HepG2 (cell line): ENCODE measurements around the gene SLC23A3. TPM values are rescaled to one million over a fixed set of nuclear protein-coding genes. Genes with fewer than 3 reads are reported as not detected.

Source experiments
- ATAC-seq: fragments of 200-7000 bp; cut with Tn5 transposase; 3 replicates; pipeline ENCODE4 v1.9.1; 2020; ENCODE audit warnings: mild to moderate bottlenecking, moderate library complexity
- BruUV-seq: library from RNA; stranded (reverse); fragments of 400-500 nt; replicated peaks from 2 replicates; lab custom pipeline; 2021; lab: Mats Ljungman, UMichigan
- CTCF ChIA-PET: fragments of 300-600 bp; formaldehyde crosslinking; extraction: SDS; loops from one replicate; lab custom pipeline; 2021; ENCODE audit warnings: low total read pairs, inconsistent platforms, low intra/inter-chr PET ratio; lab: Yijun Ruan, JAX
- POLR2A ChIA-PET: fragments of 350-600 bp; sonication (Branson Sonifier 250); formaldehyde crosslinking; loops from one replicate; lab custom pipeline; 2020; ENCODE audit warnings: antibody characterized with exemption, inconsistent platforms; lab: Yijun Ruan, JAX
- DNase-seq: peaks from one replicate; pipeline ENCODE4 v3.0.0-alpha.2; 2015; ENCODE audit warnings: low spot score
- FAIRE-seq: peaks from 3 replicates; lab custom pipeline; 2011; peaks lifted over from hg19 to GRCh38; lab: Jason Lieb, UNC
- H2AFZ ChIP-seq: one replicate; pipeline ENCODE4 v1.6.1; 2011; ENCODE audit warnings: low read length, inconsistent platforms
- H3K27ac ChIP-seq: fragments of 300-600 bp; 3 replicates; pipeline ENCODE4 v1.8.0; 2011; ENCODE audit warnings: mixed run types, mild to moderate bottlenecking, mixed read lengths, low read length, inconsistent platforms; ENCODE audit not compliant: insufficient read depth; ENCODE audit errors: extremely low read length
- H3K27me3 ChIP-seq, 2 experiments: fragments of 200-600 bp in 1 of 2; 2 replicates in 1 of 2; 3 replicates in 1 of 2; pipeline versions ENCODE4 v1.6.0 to v1.8.0; 2011; ENCODE audit warnings: low read length in 2 of 2, mild to moderate bottlenecking in 2 of 2, moderate library complexity in 2 of 2, inconsistent platforms in 1 of 2; ENCODE audit not compliant: insufficient read depth in 2 of 2, control insufficient read depth in 1 of 2
- H3K36me3 ChIP-seq, 2 experiments: fragments of 200-600 bp in 1 of 2; replicated peaks in 1 of 2; 2 replicates in 1 of 2; 3 replicates in 1 of 2; pipeline versions ENCODE4 v1.5.1 to v1.8.0; 2011; ENCODE audit warnings: low read length in 2 of 2, inconsistent platforms in 1 of 2; ENCODE audit not compliant: insufficient read depth in 2 of 2, control insufficient read depth in 1 of 2
- H3K4me1 ChIP-seq: 2 replicates; pipeline ENCODE4 v1.5.1; 2012; ENCODE audit warnings: low read length, inconsistent platforms; ENCODE audit not compliant: insufficient read depth
- H3K4me2 ChIP-seq: 2 replicates; pipeline ENCODE4 v1.6.0; 2011; ENCODE audit warnings: low read depth, low read length, inconsistent platforms
- H3K4me3 ChIP-seq, 3 experiments: fragments of 200-600 bp in 1 of 3; sonication (generic), shearing (Covaris generic) in 1 of 3; replicated peaks in 1 of 3; 2 replicates each; pipeline ENCODE4 v1.5.1; 2011 to 2016; ENCODE audit warnings: low read length in 3 of 3, inconsistent platforms in 2 of 3, low read depth in 2 of 3, mild to moderate bottlenecking in 2 of 3, control low read depth in 1 of 3, mixed read lengths in 1 of 3; ENCODE audit not compliant: insufficient read depth in 1 of 3
- H3K79me2 ChIP-seq: one replicate; pipeline ENCODE4 v1.6.1; 2011; ENCODE audit warnings: low read length, inconsistent platforms; ENCODE audit not compliant: insufficient read depth
- H3K9ac ChIP-seq: 2 replicates; pipeline ENCODE4 v1.6.0; 2011; ENCODE audit warnings: mild to moderate bottlenecking, low read depth, low read length, inconsistent platforms; ENCODE audit not compliant: insufficient read depth
- H3K9me3 ChIP-seq: 2 replicates; pipeline ENCODE4 v1.5.1; 2012; ENCODE audit warnings: mild to moderate bottlenecking, low read length
- H4K20me1 ChIP-seq: 2 replicates; pipeline ENCODE4 v1.6.0; 2011; ENCODE audit warnings: inconsistent platforms, mild to moderate bottlenecking, low read length, moderate library complexity; ENCODE audit not compliant: insufficient read depth
- HNRNPH1 ChIP-seq: fragments of 200-400 bp; formaldehyde crosslinking; optimal IDR thresholded peaks from 2 replicates; pipeline ENCODE3; 2017; ENCODE audit warnings: mild to moderate bottlenecking, low read depth, low read length
- HNRNPUL1 ChIP-seq: fragments of 200-400 bp; formaldehyde crosslinking; IDR thresholded peaks from 2 replicates; pipeline ENCODE4 v1.6.1; 2017; ENCODE audit warnings: low read depth, mild to moderate bottlenecking, low read length, moderate library complexity
- KLF6 ChIP-seq: IDR thresholded peaks from 2 replicates; pipeline ENCODE4 v1.8.0; 2016; ENCODE audit warnings: missing biosample characterization, missing genetic modification reagents
- MYC ChIP-seq: sonication (generic); formaldehyde crosslinking; IDR thresholded peaks from 2 replicates; pipeline ENCODE4 v1.9.0; 2021; ENCODE audit warnings: missing genetic modification reagents, borderline replicate concordance
- POLR2AphosphoS5 ChIP-seq: IDR thresholded peaks from 2 replicates; pipeline ENCODE4 v1.6.1; 2012; ENCODE audit warnings: low read depth, low read length
- YY1 ChIP-seq: IDR thresholded peaks from 2 replicates; pipeline ENCODE4 v1.6.1; 2011; ENCODE audit warnings: low read length, low read depth, moderate library complexity, mild to moderate bottlenecking; ENCODE audit not compliant: insufficient read depth, insufficient replicate concordance
- ZC3H13 ChIP-seq: sonication (generic); formaldehyde crosslinking; IDR thresholded peaks from 2 replicates; pipeline ENCODE4 v1.8.1; 2023; ENCODE audit warnings: mild to moderate bottlenecking, missing genetic modification reagents, moderate library complexity
- ZNF430 ChIP-seq: sonication (generic); formaldehyde crosslinking; IDR thresholded peaks from 2 replicates; pipeline ENCODE4 v1.9.0; 2021; ENCODE audit warnings: mild to moderate bottlenecking, missing genetic modification reagents
- ZNF446 ChIP-seq: sonication (generic); formaldehyde crosslinking; IDR thresholded peaks from 2 replicates; pipeline ENCODE4 v1.5.0; 2020; ENCODE audit warnings: mild to moderate bottlenecking, missing genetic modification reagents
- ZNF564 ChIP-seq: sonication (generic); formaldehyde crosslinking; IDR thresholded peaks from 2 replicates; pipeline ENCODE4 v1.8.1; 2023; ENCODE audit warnings: mild to moderate bottlenecking, missing genetic modification reagents
- ZNF569 ChIP-seq: sonication (generic); formaldehyde crosslinking; IDR thresholded peaks from 2 replicates; pipeline ENCODE4 v1.5.0; 2020; ENCODE audit warnings: mild to moderate bottlenecking, missing genetic modification reagents, moderate library complexity, borderline replicate concordance
- WGBS: methylation state at CpG from one replicate; pipeline ENCODE4 v1.1.6; 2017; ENCODE audit warnings: low lambda C conversion rate; 5-methylcytosine and 5-hydroxymethylcytosine counted together
- in situ Hi-C: cut with HindIII; loops from 2 replicates; pipeline ENCODE4 v1.10.0; 2017; ENCODE audit warnings: low pct_unique_long_range_greater_than_20kb; ENCODE audit not compliant: extremely low pct_ligation_motif_present
- intact Hi-C: fragments of 100-400 bp; cut with micrococcal nuclease; formaldehyde crosslinking; loops from one replicate; pipeline ENCODE4 v1.10.0; 2022; ENCODE audit not compliant: unreplicated experiment
- polyA plus RNA-seq, 8 experiments: library from polyadenylated mRNA; depleted of rRNA in 3 of 8; stranded (reverse) in 7 of 8; unstranded in 1 of 8; fragments of >200 nt; fragmentation: Illumina TruSeq in 4 of 8; extraction: Trizol in 4 of 8; gene quantifications; 2 replicates each; pipeline versions ENCODE4 v1.2.1 to v1.2.3, GENCODE V29; 2011 to 2016; ENCODE audit warnings: low read depth in 4 of 8, missing spikeins in 1 of 8, mixed read lengths in 1 of 8; ENCODE audit not compliant: insufficient read depth in 1 of 8
- total RNA-seq, 5 experiments: library from RNA; depleted of rRNA; stranded (reverse); fragments of >200 nt; fragmentation: Illumina TruSeq; extraction: Trizol; gene quantifications; 2 replicates each; pipeline ENCODE4 v1.2.3, GENCODE V29; 2016; ENCODE audit warnings: low read depth in 1 of 5
- TF ChIP-seq, protein P1 (sequence below): conservative IDR thresholded peaks from 2 replicates; pipeline ENCODE4 v1.6.1; 2018; ENCODE audit warnings: missing genetic modification reagents
- TF ChIP-seq, protein P2 (sequence below): IDR thresholded peaks from 2 replicates; pipeline ENCODE4 v1.6.1; 2016; ENCODE audit warnings: missing compliant biosample characterization, missing genetic modification reagents, borderline replicate concordance
- TF ChIP-seq, protein P3 (sequence below): sonication (generic); formaldehyde crosslinking; IDR thresholded peaks from 2 replicates; pipeline ENCODE4 v1.8.0; 2023; ENCODE audit warnings: mild to moderate bottlenecking, missing genetic modification reagents
- TF ChIP-seq, protein P4 (sequence below): sonication (generic); formaldehyde crosslinking; IDR thresholded peaks from 2 replicates; pipeline ENCODE4 v1.5.1; 2020; ENCODE audit warnings: missing genetic modification reagents, mild to moderate bottlenecking, borderline replicate concordance
- TF ChIP-seq, protein P5 (sequence below): fragments of 450-650 bp; IDR thresholded peaks from 2 replicates; pipeline ENCODE4 v1.6.1; 2017; ENCODE audit warnings: mild to moderate bottlenecking

The SLC23A3 gene
- total and polyA plus RNA-seq, 2 of the 13 experiments (the other 11 are each of a cell fraction or from before 2014, with no cell fraction given) = 0.38 to 0.78 TPM

DNA sequence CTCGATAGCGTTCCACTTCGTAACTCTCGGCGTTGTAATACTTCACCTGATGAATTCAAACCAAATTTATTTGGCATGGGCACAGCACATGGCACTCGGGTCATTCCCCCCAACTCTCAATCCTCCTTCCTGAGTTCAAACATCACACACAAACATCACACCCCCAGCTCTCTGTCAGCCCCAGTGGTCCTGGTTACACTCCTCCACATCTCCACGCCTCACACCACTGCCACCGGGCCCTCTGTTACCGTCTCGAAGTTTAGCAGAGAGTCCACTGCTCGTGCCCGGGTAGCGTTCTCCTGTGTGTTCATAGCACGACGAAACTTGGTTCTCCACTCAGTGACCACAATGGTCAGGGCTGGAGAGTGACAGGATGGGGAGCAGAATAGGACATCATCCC is 44.3 kb upstream of the SLC23A3 start:
- no peaks in the 10 kb centered on the region for H3K9me3 ChIP-seq
- in situ Hi-C loops (no loop called here), intact Hi-C loops (no loop called here)
- no peak overlapping the region for H3K9ac ChIP-seq
- peaks cover 36 to 65% of the 10 kb centered on the region in 2 experiments for H3K36me3 ChIP-seq
- BruUV-seq = TSS peak; percentile 5
- peaks cover 64% of the 10 kb centered on the region for H3K4me1 ChIP-seq
- 97% methylated on average over 15 of the region's 15 CpGs for WGBS
- H3K27ac ChIP-seq = no peak overlapping the region
- H3K27me3 ChIP-seq = no peaks in the 10 kb centered on the region
- FAIRE-seq (no peak), DNase-seq (no peak), ATAC-seq (no peak)
- H3K4me3 ChIP-seq = no peak overlapping the region
- ChIA-PET POLR2A (interaction anchor here (1.0 to 6.2 kb wide), 2 partner anchors 31 to 35 kb away, joined by 3 to 65 read pairs; partner anchors contain the start of genes GLB1L and STK16), CTCF (no interaction called here)
- H3K4me2 ChIP-seq = no peak overlapping the region
- H4K20me1 ChIP-seq = no peaks in the 10 kb centered on the region
- H3K79me2 ChIP-seq = peaks cover 11% of the 10 kb centered on the region
- H2AFZ ChIP-seq = no peak overlapping the region
- TF ChIP-seq, protein P1, sequence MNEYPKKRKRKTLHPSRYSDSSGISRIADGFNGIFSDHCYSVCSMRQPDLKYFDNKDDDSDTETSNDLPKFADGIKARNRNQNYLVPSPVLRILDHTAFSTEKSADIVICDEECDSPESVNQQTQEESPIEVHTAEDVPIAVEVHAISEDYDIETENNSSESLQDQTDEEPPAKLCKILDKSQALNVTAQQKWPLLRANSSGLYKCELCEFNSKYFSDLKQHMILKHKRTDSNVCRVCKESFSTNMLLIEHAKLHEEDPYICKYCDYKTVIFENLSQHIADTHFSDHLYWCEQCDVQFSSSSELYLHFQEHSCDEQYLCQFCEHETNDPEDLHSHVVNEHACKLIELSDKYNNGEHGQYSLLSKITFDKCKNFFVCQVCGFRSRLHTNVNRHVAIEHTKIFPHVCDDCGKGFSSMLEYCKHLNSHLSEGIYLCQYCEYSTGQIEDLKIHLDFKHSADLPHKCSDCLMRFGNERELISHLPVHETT = no peak
- TF ChIP-seq POLR2AphosphoS5 (0 out of 2 replicates have a peak, but pooled peaks have one; percentile 29), ZNF430 (CRISPR knock-in tag) (no peak), ZNF446 (no peak), ZC3H13 (CRISPR knock-in tag) (no peak), ZNF569 (CRISPR knock-in tag) (no peak), HNRNPH1 (no peak), HNRNPUL1 (no peak), YY1 (no peak), KLF6 (CRISPR knock-in tag) (no peak), MYC (CRISPR knock-in tag) (no peak), ZNF564 (CRISPR knock-in tag) (no peak)
- TF ChIP-seq, protein P2, sequence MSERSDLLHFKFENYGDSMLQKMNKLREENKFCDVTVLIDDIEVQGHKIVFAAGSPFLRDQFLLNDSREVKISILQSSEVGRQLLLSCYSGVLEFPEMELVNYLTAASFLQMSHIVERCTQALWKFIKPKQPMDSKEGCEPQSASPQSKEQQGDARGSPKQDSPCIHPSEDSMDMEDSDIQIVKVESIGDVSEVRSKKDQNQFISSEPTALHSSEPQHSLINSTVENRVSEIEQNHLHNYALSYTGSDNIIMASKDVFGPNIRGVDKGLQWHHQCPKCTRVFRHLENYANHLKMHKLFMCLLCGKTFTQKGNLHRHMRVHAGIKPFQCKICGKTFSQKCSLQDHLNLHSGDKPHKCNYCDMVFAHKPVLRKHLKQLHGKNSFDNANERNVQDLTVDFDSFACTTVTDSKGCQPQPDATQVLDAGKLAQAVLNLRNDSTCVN = no peak
- TF ChIP-seq, protein P3, sequence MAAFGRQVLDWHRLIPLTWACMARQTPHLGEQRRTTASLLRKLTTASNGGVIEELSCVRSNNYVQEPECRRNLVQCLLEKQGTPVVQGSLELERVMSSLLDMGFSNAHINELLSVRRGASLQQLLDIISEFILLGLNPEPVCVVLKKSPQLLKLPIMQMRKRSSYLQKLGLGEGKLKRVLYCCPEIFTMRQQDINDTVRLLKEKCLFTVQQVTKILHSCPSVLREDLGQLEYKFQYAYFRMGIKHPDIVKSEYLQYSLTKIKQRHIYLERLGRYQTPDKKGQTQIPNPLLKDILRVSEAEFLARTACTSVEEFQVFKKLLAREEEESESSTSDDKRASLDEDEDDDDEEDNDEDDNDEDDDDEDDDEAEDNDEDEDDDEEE (CRISPR knock-in tag) = no peak
- TF ChIP-seq, protein P4, sequence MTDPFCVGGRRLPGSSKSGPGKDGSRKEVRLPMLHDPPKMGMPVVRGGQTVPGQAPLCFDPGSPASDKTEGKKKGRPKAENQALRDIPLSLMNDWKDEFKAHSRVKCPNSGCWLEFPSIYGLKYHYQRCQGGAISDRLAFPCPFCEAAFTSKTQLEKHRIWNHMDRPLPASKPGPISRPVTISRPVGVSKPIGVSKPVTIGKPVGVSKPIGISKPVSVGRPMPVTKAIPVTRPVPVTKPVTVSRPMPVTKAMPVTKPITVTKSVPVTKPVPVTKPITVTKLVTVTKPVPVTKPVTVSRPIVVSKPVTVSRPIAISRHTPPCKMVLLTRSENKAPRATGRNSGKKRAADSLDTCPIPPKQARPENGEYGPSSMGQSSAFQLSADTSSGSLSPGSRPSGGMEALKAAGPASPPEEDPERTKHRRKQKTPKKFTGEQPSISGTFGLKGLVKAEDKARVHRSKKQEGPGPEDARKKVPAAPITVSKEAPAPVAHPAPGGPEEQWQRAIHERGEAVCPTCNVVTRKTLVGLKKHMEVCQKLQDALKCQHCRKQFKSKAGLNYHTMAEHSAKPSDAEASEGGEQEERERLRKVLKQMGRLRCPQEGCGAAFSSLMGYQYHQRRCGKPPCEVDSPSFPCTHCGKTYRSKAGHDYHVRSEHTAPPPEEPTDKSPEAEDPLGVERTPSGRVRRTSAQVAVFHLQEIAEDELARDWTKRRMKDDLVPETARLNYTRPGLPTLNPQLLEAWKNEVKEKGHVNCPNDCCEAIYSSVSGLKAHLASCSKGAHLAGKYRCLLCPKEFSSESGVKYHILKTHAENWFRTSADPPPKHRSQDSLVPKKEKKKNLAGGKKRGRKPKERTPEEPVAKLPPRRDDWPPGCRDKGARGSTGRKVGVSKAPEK (CRISPR knock-in tag) = no peak
- TF ChIP-seq, protein P5, sequence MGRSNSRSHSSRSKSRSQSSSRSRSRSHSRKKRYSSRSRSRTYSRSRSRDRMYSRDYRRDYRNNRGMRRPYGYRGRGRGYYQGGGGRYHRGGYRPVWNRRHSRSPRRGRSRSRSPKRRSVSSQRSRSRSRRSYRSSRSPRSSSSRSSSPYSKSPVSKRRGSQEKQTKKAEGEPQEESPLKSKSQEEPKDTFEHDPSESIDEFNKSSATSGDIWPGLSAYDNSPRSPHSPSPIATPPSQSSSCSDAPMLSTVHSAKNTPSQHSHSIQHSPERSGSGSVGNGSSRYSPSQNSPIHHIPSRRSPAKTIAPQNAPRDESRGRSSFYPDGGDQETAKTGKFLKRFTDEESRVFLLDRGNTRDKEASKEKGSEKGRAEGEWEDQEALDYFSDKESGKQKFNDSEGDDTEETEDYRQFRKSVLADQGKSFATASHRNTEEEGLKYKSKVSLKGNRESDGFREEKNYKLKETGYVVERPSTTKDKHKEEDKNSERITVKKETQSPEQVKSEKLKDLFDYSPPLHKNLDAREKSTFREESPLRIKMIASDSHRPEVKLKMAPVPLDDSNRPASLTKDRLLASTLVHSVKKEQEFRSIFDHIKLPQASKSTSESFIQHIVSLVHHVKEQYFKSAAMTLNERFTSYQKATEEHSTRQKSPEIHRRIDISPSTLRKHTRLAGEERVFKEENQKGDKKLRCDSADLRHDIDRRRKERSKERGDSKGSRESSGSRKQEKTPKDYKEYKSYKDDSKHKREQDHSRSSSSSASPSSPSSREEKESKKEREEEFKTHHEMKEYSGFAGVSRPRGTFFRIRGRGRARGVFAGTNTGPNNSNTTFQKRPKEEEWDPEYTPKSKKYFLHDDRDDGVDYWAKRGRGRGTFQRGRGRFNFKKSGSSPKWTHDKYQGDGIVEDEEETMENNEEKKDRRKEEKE = no peak
